Left lung (tissue), 10 donors: ENCODE measurements around the gene ANKZF1. TPM values are rescaled to one million over a fixed set of nuclear protein-coding genes. Genes with fewer than 3 reads are reported as not detected.
"Not testable (repeated sequence)": the region's sequence is repeated elsewhere in the genome, so short reads cannot be mapped to it uniquely, and the experiment has no call there.

Experiments used
- ATAC-seq: fragments of 200-7000 bp; cut with Tn5 transposase; one replicate; pipeline ENCODE4 v1.9.1; 2020; ENCODE audit warnings: moderate library complexity
- DNase-seq, 4 donors: peaks; one replicate each; pipeline ENCODE4 v3.0.0-alpha.2; 2013 to 2020
- H3K27ac ChIP-seq, 2 donors: fragments of 200-600 bp; sonication (generic) in 1 of 2; one replicate each; pipeline versions ENCODE4 v1.5.0 to v1.8.0; 2020 to 2021
- H3K27me3 ChIP-seq, 2 donors: fragments of 200-600 bp; sonication (generic) in 1 of 2; one replicate each; pipeline versions ENCODE4 v1.5.0 to v1.8.0; 2020 to 2021
- H3K36me3 ChIP-seq, 2 donors: fragments of 200-600 bp; sonication (generic) in 1 of 2; one replicate each; pipeline versions ENCODE4 v1.5.0 to v1.8.0; 2020 to 2021
- H3K4me1 ChIP-seq, 2 donors: fragments of 200-600 bp; one replicate each; pipeline ENCODE4 v1.8.0; 2021
- H3K4me3 ChIP-seq, 2 donors: fragments of 200-600 bp; sonication (generic) in 1 of 2; one replicate each; pipeline versions ENCODE4 v1.5.0 to v1.8.0; 2020 to 2021; ENCODE audit warnings: mild to moderate bottlenecking in 1 of 2
- H3K9me3 ChIP-seq, 2 donors: fragments of 200-600 bp; sonication (generic) in 1 of 2; one replicate each; pipeline versions ENCODE4 v1.5.0 to v1.8.0; 2020 to 2021
- CTCF ChIP-seq, 2 donors: fragments of 200-600 bp; sonication (generic) in 1 of 2; IDR thresholded peaks; one replicate each; pipeline versions ENCODE4 v1.5.0 to v1.8.0; 2021; ENCODE audit warnings: antibody characterized with exemption in 2 of 2
- intact Hi-C, 2 donors: fragments of 100-400 bp; cut with DNase I; formaldehyde crosslinking; loops; one replicate each; pipeline versions ENCODE4 v1.11.2 to v1.14.2; 2022
- polyA plus RNA-seq, 6 donors: library from polyadenylated mRNA; unstranded; fragments of 120-200 nt; gene quantifications; one replicate each; pipeline ENCODE4 v1.2.1, GENCODE V29; 2013; ENCODE audit not compliant: insufficient read length in 6 of 6
- total RNA-seq, 2 donors: library from RNA; stranded (reverse); fragmentation: NEBNext Ultra II Directional; extraction: Animal tissue kit (Norgen Biotek cat#: 25700); gene quantifications; one replicate each; pipeline ENCODE4 v1.2.1, GENCODE V29; 2021
- donor health status: DM: no; HTN: yes; CAD: no.
- donor health status: DM: no; HTN: no; CAD: no.

ANKZF1 gene
- total and polyA plus RNA-seq, 8 donors: 34.5 to 85.5 (median 76.4) TPM

DNA sequence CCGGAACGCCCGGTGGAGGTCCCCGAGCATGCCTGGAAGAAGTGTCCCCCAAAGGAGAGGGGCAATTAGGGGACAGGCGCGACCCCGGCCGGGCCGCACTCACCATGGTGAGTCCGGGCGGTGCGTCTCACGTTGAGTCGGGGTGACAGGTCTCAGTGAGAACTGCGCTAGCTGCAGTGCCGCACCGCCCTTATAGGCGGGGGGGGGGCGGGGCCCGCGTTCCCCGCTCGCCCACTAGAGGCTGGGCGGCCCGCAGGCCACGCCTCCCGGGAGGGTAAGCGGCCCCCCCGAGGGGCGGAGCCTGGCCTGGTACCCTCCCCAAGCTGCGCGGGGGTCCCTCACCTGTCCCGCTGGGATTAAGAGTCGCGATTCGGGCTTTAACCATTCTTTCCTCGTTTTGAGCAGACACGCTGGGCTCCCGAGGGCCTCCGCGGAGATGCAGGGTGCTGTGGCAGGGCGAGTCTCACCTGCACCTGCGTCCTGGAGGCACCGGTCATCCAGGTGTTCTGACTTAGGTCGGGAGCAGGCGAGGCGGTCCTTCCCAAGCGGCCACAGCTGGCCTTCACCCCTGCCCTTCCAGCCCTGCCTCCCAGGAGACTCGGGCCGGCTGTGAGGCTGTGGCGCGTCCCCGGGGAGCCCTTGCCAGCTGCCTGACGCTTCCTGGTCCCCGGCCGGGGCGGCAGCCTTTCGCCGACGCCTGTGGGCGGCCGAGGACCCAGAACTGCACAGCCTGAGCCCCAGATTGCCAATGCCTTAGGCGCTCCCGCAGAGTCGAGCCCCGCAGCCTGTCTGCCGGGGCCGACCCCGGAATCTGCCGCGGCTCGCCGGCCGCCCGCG lies 24.4 kb downstream of the ANKZF1 start, which contains the start of gene TUBA4A:
TUBA4A (minus strand) TSS at position 166 of the 837 bp plus-strand sequence; CDS start at position 106, 60 bp downstream.
- Histone ChIP-seq H3K4me3 (peak within 1 kb of the TSS; percentile 54 to 69), H3K9me3 (no peaks in the 10 kb centered on the region), H3K27ac (peak within 1 kb of the TSS; percentile 79 to 97), H3K27me3 (peaks cover 0 to 26% of the 10 kb centered on the region in 2 donors), H3K36me3 (peaks cover 0 to 14% of the 10 kb centered on the region in 2 donors), H3K4me1 (peaks cover 16 to 54% of the 10 kb centered on the region in 2 donors)
- ATAC-seq: peak; percentile 89
- TF ChIP-seq CTCF (IDR thresholded peaks at IDR 0.05): peak in 1 of 2 donors; percentile 32
- intact Hi-C loops: no loop called here
- DNase-seq: peak in 3 of 4 donors; percentile 79 to 97 (median 88)

DNA sequence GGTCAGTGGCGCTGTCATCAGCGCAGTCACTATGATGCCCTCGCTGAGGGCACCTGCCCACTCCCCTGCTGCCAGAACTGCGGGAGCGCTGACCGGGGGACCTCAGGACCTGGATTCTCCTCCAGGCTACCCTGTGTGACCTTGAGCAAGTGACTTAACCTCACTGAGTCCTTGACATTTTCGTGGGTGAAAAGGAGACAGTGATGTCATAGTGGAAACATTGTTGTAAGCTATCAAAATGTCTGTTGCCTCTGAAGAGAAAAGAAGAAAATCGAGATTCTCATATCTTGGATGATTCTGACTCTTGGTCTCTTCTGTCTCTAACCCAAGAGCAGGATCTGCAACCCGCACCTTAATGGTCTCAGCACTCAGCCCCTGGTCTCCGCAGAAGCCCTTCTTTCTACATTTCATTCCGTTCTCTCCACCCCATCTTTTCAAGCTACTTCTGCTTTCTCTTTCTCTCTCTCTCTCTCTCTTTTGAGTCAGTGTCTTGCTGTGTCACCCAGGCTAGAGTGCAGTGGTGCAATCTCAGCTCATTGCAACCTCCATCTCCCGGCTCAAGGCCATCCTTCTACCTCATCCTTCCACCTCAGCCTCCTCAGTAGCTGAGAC lies 25.1 kb downstream of the ANKZF1 start:
- TF ChIP-seq CTCF (IDR thresholded peaks at IDR 0.05): no peak
- Histone ChIP-seq H3K4me1 (peaks cover 10 to 46% of the 10 kb centered on the region in 2 donors), H3K27ac (peak overlapping the region; percentile 79 to 97), H3K27me3 (peaks cover 0 to 33% of the 10 kb centered on the region in 2 donors), H3K36me3 (peaks cover 0 to 12% of the 10 kb centered on the region in 2 donors), H3K9me3 (no peaks in the 10 kb centered on the region), H3K4me3 (peak overlapping the region; percentile 54 to 69)
- intact Hi-C loops: no loop called here
- peak in 1 of 4 donors; percentile 44 for DNase-seq
- peak; percentile 5 for ATAC-seq

- ATAC-seq, H3K36me3 ChIP-seq, H3K9me3 ChIP-seq, H3K27ac ChIP-seq, DNase-seq, H3K4me3 ChIP-seq, intact Hi-C loops: not testable (repeated sequence)
- peaks cover 0 to 43% of the 10 kb centered on the region in 2 donors for H3K27me3 ChIP-seq
- H3K4me1 ChIP-seq: peaks cover 0 to 14% of the 10 kb centered on the region in 2 donors
Observed at GRCh38 chr2:219258942-219259341, 29.3 kb downstream of the ANKZF1 start.

DNA sequence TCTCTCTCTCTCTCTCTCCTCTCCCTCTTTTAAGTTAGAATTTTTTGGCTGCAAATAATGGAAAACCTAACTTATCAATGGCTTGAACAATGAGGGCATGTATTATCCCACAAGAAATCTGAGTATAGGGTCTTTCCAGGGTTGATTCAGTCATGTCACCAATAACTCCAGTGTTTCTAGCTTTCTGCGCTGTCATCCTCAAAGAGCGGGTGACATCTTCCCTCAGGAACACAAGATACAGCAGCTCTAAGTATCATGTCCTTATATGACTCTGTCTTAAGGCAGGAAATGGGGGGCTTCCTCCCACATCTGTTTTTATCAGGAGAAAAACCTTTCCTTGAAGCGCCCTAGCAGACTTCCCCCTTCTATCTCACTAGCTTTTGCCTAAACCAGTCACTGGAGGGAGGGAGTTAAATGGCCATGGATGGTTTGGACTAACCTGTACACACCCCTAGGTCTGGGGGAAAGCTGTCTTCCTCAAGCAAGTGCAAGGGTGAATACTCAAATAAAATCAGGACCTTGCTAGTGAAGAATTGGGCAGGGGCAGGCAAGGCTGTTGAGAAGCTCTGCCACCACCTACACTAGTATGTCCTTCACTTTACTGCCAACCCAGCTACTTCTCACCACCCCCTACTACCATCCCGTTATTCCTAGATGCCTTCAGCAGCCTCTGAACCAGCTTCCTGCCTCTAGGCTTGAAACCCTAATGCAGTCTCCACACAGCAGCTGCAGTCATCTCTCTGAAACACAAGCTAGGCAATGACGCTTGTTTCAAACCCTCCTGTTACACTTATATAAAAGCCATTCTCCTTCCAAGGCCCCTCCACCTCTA lies 31.6 kb downstream of the ANKZF1 start:
- H3K36me3 ChIP-seq: no peaks in the 10 kb centered on the region
- H3K4me3 ChIP-seq: no peak overlapping the region
- TF ChIP-seq CTCF (IDR thresholded peaks at IDR 0.05): no peak
- intact Hi-C loops: no loop called here
- H3K9me3 ChIP-seq: no peaks in the 10 kb centered on the region
- peaks cover 0 to 36% of the 10 kb centered on the region in 2 donors for H3K27me3 ChIP-seq
- no peak for ATAC-seq
- no peak for DNase-seq
- no peaks in the 10 kb centered on the region for H3K4me1 ChIP-seq
- H3K27ac ChIP-seq: no peak overlapping the region

DNA sequence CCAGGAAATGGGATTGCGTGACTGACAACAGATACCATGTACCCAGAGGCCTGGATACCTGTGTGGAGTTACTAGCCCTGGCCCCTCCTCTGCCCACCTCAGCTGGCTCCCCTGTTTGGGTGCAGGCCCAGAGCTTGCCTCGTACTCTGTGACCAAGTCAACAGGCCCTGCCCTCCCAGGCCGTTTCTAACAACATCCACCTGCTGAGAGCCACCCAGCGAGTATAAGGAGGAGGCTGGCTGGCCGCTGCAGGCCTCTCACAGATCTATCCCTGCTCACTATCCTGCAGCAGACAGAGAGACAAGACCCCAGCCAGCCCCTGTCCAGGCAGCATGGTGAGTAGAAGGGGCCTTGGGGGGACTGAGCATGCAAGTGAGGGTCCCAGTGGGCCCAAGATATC lies 36.6 kb downstream of the ANKZF1 start:
- Histone ChIP-seq H3K36me3 (no peaks in the 10 kb centered on the region), H3K27ac (no peak overlapping the region), H3K4me3 (no peak overlapping the region), H3K9me3 (no peaks in the 10 kb centered on the region), H3K27me3 (peaks cover 0 to 5% of the 10 kb centered on the region in 2 donors), H3K4me1 (no peaks in the 10 kb centered on the region)
- DNase-seq (no peak), ATAC-seq (no peak)
- intact Hi-C loops: no loop called here
- no peak for TF ChIP-seq CTCF (IDR thresholded peaks at IDR 0.05)
